H1 (cell line): ENCODE results near the gene THPO.

Source experiments
- BACH1 ChIP-seq: IDR thresholded peaks from 2 replicates; pipeline ENCODE4 v1.6.1; 2012; ENCODE audit warnings: low read length, improper control_type of control experiment
- BRCA1 ChIP-seq: IDR thresholded peaks from 2 replicates; pipeline ENCODE4 v1.6.1; 2012; ENCODE audit warnings: low read depth, low read length, improper control_type of control experiment
- CBX5 ChIP-seq: fragments of 300-800, 300-1000 bp; sonication (generic); IDR thresholded peaks from 2 replicates; pipeline ENCODE4 v1.7.1; 2016; ENCODE audit warnings: antibody characterized with exemption, low read length, low read depth
- CBX8 ChIP-seq: fragments of 300-800, 300-1000 bp; sonication (generic); IDR thresholded peaks from 2 replicates; pipeline ENCODE4 v1.7.1; 2016; ENCODE audit warnings: low read depth, low read length, borderline replicate concordance
- CHD2 ChIP-seq: IDR thresholded peaks from 2 replicates; pipeline ENCODE4 v1.6.1; 2012; ENCODE audit warnings: low read length, improper control_type of control experiment
- NRF1 ChIP-seq: IDR thresholded peaks from 2 replicates; pipeline ENCODE4 v1.6.1; 2011; ENCODE audit warnings: mild to moderate bottlenecking, low read depth, low read length, improper control_type of control experiment
- POLR2A ChIP-seq, 2 experiments: IDR thresholded peaks; 1 replicate in 1 of 2; 2 replicates in 1 of 2; pipeline ENCODE4 v1.6.1; 2011; ENCODE audit warnings: low read depth in 2 of 2, low read length in 2 of 2, mild to moderate bottlenecking in 2 of 2; ENCODE audit errors: control extremely low read depth in 1 of 2
- POLR2AphosphoS5 ChIP-seq: IDR thresholded peaks from 2 replicates; pipeline ENCODE4 v1.6.1; 2011; ENCODE audit warnings: low read depth, low read length
- RAD21 ChIP-seq, 2 experiments: IDR thresholded peaks in 1 of 2; conservative IDR thresholded peaks in 1 of 2; 2 replicates each; pipeline ENCODE4 v1.6.1; 2011; ENCODE audit warnings: low read depth in 2 of 2, low read length in 2 of 2, improper control_type of control experiment in 1 of 2, inconsistent platforms in 1 of 2, mild to moderate bottlenecking in 1 of 2, moderate library complexity in 1 of 2
- SIN3A ChIP-seq, 2 experiments: IDR thresholded peaks in 1 of 2; conservative IDR thresholded peaks in 1 of 2; 2 replicates each; pipeline ENCODE4 v1.6.1; 2011 to 2012; ENCODE audit warnings: low read length in 2 of 2, improper control_type of control experiment in 1 of 2, low read depth in 1 of 2, mild to moderate bottlenecking in 1 of 2
- SRF ChIP-seq: IDR thresholded peaks from 2 replicates; pipeline ENCODE4 v1.6.1; 2011; ENCODE audit warnings: mild to moderate bottlenecking, low read depth, low read length, moderate library complexity
- YY1 ChIP-seq: IDR thresholded peaks from 2 replicates; pipeline ENCODE4 v1.6.1; 2011; ENCODE audit warnings: low read depth, mild to moderate bottlenecking, low read length
- TF ChIP-seq, protein P1 (sequence below): IDR thresholded peaks from 2 replicates; pipeline ENCODE4 v1.6.1; 2012; ENCODE audit warnings: low read length, inconsistent platforms
- TF ChIP-seq, protein P2 (sequence below), 3 experiments: IDR thresholded peaks; 1 replicate in 2 of 3; 2 replicates in 1 of 3; pipeline versions ENCODE4 v1.5.1 to v1.6.1; 2011; ENCODE audit warnings: low read length in 3 of 3, mild to moderate bottlenecking in 3 of 3, inconsistent platforms in 2 of 3, low read depth in 1 of 3, moderate library complexity in 1 of 3; ENCODE audit not compliant: insufficient read depth in 1 of 3; ENCODE audit errors: control extremely low read depth in 1 of 3

DNA sequence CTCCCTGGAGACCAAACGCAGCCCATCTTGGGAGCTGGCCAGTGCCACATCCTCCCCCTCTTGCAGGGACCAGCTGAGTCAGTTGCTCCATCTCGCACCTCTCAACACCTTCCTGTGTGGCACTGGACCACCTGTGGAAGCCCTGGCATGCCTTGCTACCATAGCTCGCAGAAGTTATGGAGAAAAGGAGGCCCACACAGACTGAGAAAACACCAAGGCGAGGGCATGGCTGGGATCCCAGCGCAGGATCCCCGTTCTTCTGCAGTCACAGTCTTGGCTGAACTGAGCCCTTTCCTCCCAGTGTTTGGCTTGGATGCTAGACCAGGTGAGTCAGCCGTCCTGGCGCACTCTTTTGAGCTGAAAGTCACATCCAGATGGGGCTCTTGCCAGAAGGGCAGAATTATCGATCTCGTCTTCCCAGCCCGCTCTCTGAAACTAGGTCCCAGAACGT lies 48.7 kb upstream of the THPO start:
- TF ChIP-seq SIN3A (conservative IDR thresholded peaks at IDR 0.05 in 1 of 2, IDR thresholded peaks at IDR 0.05 in 1 of 2; ENCODE audit: low read depth in 1 of 2, low read length in 2 of 2) (no peak), RAD21 (IDR thresholded peaks at IDR 0.05 in 1 of 2, conservative IDR thresholded peaks at IDR 0.05 in 1 of 2; ENCODE audit: low read depth in 2 of 2, low read length in 2 of 2) (no peak), YY1 (no peak), BRCA1 (no peak), CHD2 (no peak), BACH1 (no peak), POLR2A (IDR thresholded peaks at IDR 0.05; ENCODE audit: control extremely low read depth in 1 of 2, low read depth in 2 of 2, low read length in 2 of 2) (no peak), CBX8 (no peak), POLR2AphosphoS5 (no peak), CBX5 (no peak), SRF (no peak), NRF1 (no peak)
- TF ChIP-seq, protein P1, sequence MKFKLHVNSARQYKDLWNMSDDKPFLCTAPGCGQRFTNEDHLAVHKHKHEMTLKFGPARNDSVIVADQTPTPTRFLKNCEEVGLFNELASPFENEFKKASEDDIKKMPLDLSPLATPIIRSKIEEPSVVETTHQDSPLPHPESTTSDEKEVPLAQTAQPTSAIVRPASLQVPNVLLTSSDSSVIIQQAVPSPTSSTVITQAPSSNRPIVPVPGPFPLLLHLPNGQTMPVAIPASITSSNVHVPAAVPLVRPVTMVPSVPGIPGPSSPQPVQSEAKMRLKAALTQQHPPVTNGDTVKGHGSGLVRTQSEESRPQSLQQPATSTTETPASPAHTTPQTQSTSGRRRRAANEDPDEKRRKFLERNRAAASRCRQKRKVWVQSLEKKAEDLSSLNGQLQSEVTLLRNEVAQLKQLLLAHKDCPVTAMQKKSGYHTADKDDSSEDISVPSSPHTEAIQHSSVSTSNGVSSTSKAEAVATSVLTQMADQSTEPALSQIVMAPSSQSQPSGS: no peak
- TF ChIP-seq, protein P2, sequence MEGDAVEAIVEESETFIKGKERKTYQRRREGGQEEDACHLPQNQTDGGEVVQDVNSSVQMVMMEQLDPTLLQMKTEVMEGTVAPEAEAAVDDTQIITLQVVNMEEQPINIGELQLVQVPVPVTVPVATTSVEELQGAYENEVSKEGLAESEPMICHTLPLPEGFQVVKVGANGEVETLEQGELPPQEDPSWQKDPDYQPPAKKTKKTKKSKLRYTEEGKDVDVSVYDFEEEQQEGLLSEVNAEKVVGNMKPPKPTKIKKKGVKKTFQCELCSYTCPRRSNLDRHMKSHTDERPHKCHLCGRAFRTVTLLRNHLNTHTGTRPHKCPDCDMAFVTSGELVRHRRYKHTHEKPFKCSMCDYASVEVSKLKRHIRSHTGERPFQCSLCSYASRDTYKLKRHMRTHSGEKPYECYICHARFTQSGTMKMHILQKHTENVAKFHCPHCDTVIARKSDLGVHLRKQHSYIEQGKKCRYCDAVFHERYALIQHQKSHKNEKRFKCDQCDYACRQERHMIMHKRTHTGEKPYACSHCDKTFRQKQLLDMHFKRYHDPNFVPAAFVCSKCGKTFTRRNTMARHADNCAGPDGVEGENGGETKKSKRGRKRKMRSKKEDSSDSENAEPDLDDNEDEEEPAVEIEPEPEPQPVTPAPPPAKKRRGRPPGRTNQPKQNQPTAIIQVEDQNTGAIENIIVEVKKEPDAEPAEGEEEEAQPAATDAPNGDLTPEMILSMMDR (IDR thresholded peaks at IDR 0.05; ENCODE audit: control extremely low read depth in 1 of 3, insufficient read depth in 1 of 3, low read depth in 1 of 3, low read length in 3 of 3): no peak
